ENCODE measurements around the gene SIX2.
A peak's percentile ranks its signal among the peaks of the same experiment; 100 is the strongest.

SIX2 gene

DNA sequence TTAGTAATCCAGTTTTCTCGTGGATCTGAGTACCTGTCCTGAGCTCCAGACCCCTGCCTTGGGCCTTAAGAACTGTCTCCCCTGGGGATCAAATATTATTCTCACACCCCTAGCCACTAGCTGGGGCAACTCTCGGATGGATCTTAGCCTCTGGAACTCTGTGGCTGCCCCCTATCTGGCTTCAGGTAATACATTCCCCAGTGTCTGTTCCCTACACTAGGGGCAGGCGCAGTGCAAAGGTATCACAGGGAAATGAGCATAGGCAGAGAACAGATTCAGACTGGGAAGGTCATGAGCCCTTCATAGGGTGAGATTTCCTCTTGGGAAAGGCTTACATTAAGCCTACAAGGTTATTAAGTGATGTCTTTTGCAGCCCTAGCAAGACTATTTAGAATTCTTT lies 11.2 kb upstream of the SIX2 start:
- no peak overlapping the region for H3K4me3 ChIP-seq (ENCODE audit: low read depth, low read length)
- no peak overlapping the region for H3K27ac ChIP-seq (ENCODE audit: low read depth, low read length)
- no peak overlapping the region for H3K9ac ChIP-seq (ENCODE audit: low read length)
- H3K4me1 ChIP-seq (ENCODE audit: control insufficient read depth, insufficient read depth, low read length), result 0 out of 2 replicates have a peak, but pooled peaks cover 4% of the 10 kb centered on the region
- H3K9me3 ChIP-seq (ENCODE audit: control insufficient read depth, insufficient read depth, low read depth, low read length), result no peaks in the 10 kb centered on the region
- H3K27me3 ChIP-seq (ENCODE audit: control insufficient read depth, insufficient read depth, low read length), result peaks cover 36% of the 10 kb centered on the region
- H3K36me3 ChIP-seq (ENCODE audit: control insufficient read depth, insufficient read depth, low read length), result no peaks in the 10 kb centered on the region

DNA sequence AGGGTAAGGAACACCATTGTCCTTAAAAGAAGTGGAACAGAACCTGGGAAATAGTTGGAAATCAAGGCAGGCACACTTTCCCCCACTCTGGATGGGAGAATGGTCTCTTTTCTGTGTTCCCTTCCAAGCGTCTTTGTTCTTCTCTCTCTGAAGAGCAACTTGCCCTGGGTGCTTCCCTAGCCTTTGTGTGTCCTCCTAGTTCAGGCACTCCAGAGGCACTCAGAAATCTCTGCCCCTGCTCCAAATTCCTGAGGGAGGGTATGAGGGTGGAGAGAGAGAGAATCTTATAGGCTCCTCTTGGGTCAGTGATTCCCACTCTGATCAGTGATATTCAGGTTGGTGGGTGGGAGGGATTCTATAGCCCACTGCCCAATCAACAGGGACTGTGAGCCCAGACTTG lies 8.8 kb upstream of the SIX2 start:
- Histone ChIP-seq H3K9me3 (ENCODE audit: control insufficient read depth, insufficient read depth, low read depth, low read length) (no peaks in the 10 kb centered on the region), H3K4me3 (ENCODE audit: low read depth, low read length) (no peak overlapping the region)

DNA sequence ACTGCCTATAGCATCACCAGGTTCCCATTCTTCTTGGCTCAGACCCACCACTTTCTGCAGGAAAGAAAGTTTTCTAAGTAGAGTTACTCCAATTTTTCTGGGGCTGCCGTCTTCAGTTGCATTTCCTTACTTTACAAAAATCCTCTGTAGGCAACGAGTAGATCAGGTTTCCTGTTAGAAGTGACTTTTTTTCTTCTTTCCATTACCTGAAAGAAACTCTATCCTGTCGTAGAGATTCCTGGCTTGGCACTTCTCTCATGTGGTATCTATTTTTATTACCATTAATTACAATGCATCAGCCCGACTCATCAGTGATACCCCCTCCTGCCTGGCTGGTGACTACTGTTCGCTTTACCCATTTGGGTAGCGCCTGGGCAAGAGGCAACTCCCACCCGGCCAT lies 5.6 kb upstream of the SIX2 start:
- Histone ChIP-seq H3K4me3 (ENCODE audit: low read depth, low read length) (peak overlapping the region; percentile 82), H3K9ac (ENCODE audit: low read length) (no peak overlapping the region), H3K36me3 (ENCODE audit: control insufficient read depth, insufficient read depth, low read length) (no peaks in the 10 kb centered on the region), H3K27me3 (ENCODE audit: control insufficient read depth, insufficient read depth, low read length) (peaks cover 87% of the 10 kb centered on the region), H3K9me3 (ENCODE audit: control insufficient read depth, insufficient read depth, low read depth, low read length) (no peaks in the 10 kb centered on the region), H3K4me1 (ENCODE audit: control insufficient read depth, insufficient read depth, low read length) (peaks cover 24% of the 10 kb centered on the region), H3K27ac (ENCODE audit: low read depth, low read length) (no peak overlapping the region)

More for the DNA sequence above, 8.8 kb upstream of the SIX2 start:
- Histone ChIP-seq H3K36me3 (ENCODE audit: control insufficient read depth, insufficient read depth, low read length) (no peaks in the 10 kb centered on the region), H3K27ac (ENCODE audit: low read depth, low read length) (no peak overlapping the region), H3K9ac (ENCODE audit: low read length) (no peak overlapping the region), H3K4me1 (ENCODE audit: control insufficient read depth, insufficient read depth, low read length) (peaks cover 14% of the 10 kb centered on the region), H3K27me3 (ENCODE audit: control insufficient read depth, insufficient read depth, low read length) (peaks cover 56% of the 10 kb centered on the region)

DNA sequence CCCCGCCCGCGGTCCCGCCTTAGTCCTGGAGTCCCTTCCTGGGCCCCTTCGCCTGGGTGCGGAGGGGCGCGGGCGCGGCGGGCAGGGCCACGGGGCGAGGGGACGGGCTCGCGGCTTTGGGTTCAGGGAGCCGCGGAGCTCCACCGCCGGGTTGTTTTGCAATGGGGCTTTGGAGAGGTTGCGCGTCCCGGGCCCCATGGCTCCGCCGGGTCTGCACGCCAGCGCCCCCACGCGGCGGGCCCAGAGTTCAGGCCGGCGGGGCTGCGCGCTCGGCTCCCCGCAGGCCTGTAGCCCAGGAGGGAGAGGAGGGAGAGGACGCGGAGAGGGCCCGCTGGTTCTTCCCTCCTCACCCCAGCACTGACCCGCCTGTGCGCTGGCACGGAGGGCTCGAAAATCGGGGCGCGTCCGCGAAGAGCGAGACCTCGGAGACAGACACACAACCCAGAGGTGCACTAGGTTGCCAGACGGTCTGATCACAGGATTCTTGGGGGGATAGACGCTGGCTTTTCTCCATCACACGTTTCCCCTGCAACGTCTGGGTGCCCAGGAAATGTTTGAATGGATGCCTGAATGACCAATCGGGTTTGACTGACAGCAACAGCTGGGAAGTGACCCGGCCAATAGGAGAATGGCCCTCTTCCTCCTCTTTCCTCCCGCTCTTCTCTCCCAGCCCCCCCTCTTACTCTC lies 4.9 kb upstream of the SIX2 start:
- Histone ChIP-seq H3K27ac (ENCODE audit: low read depth, low read length) (no peak overlapping the region), H3K4me3 (ENCODE audit: low read depth, low read length) (peak overlapping the region; percentile 82), H3K9ac (ENCODE audit: low read length) (peak overlapping the region; percentile 59), H3K27me3 (ENCODE audit: control insufficient read depth, insufficient read depth, low read length) (peaks cover 90% of the 10 kb centered on the region), H3K36me3 (ENCODE audit: control insufficient read depth, insufficient read depth, low read length) (no peaks in the 10 kb centered on the region), H3K9me3 (ENCODE audit: control insufficient read depth, insufficient read depth, low read depth, low read length) (no peaks in the 10 kb centered on the region), H3K4me1 (ENCODE audit: control insufficient read depth, insufficient read depth, low read length) (peaks cover 24% of the 10 kb centered on the region)

DNA sequence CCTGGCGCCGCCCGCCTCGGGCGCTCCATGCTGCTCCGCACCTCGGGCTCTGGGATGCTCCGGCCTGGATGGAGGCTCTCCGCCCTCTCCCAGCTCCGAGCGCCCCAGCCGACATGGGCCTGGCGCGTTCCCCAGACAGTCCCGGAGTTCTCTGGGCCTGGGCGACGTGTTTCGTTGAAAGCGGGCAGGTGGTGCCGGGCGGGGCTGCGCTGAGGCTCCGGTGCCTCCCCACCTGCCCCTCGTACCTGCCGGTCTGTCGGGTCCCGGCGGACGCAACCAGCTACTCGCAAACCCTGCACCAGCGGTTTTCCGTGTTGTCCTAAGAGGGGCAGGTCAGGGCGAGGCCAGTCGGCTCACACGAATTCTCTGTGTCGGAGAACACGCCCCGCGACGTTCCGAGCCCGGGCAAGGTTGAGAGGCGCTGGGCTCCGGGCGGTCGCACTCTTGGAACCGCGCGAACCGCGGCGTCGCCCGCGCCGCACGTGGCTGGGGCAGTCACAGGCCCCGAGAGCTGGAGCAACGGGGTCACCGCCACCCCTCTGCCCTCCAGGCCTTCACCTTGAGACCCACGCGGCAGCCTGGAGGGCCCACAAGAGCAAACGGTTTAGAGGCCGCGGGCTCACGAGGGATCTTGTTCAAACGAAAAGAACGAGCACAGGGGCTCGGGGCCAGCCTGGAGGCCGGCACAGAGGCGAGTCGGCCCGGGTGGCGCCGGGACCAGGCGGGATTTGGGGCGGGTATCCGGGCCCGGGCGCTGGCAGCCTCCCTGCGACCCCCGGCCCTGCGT lies 4.2 kb upstream of the SIX2 start:
- H3K36me3 ChIP-seq (ENCODE audit: control insufficient read depth, insufficient read depth, low read length), result no peaks in the 10 kb centered on the region
- H3K9me3 ChIP-seq (ENCODE audit: control insufficient read depth, insufficient read depth, low read depth, low read length), result no peaks in the 10 kb centered on the region
- H3K27me3 ChIP-seq (ENCODE audit: control insufficient read depth, insufficient read depth, low read length), result peaks cover 96% of the 10 kb centered on the region
- peak overlapping the region; percentile 82 for H3K4me3 ChIP-seq (ENCODE audit: low read depth, low read length)
- no peak overlapping the region for H3K27ac ChIP-seq (ENCODE audit: low read depth, low read length)
- H3K9ac ChIP-seq (ENCODE audit: low read length), result no peak overlapping the region
- peaks cover 28% of the 10 kb centered on the region for H3K4me1 ChIP-seq (ENCODE audit: control insufficient read depth, insufficient read depth, low read length)

DNA sequence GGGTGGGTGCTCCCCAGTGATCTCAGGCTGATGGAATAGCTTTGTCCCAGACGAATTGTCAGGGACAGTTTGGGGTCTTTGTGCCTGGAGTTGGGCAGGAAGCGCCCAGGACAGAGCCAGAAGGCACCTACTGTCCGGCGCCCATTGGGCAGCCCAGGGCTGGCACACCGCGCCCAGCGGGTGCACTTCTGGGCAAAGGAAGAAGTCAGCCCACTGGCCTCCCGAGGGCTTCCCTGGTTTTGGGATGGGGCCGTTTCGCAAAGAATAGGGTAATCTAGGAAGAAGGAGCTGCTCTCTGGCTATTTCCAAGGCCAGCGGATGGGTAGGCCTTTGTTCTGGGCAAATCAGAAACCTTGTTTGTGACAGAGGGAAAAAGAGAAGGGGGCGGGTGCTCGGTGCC lies 3.5 kb upstream of the SIX2 start:
- H3K4me3 ChIP-seq (ENCODE audit: low read depth, low read length), result peak overlapping the region; percentile 82; the same call in 1 of the 2 replicates
- peaks cover 96% of the 10 kb centered on the region for H3K27me3 ChIP-seq (ENCODE audit: control insufficient read depth, insufficient read depth, low read length)
- H3K9ac ChIP-seq (ENCODE audit: low read length), result no peak overlapping the region
- peaks cover 35% of the 10 kb centered on the region for H3K4me1 ChIP-seq (ENCODE audit: control insufficient read depth, insufficient read depth, low read length)
- H3K9me3 ChIP-seq (ENCODE audit: control insufficient read depth, insufficient read depth, low read depth, low read length), result no peaks in the 10 kb centered on the region
- no peak overlapping the region for H3K27ac ChIP-seq (ENCODE audit: low read depth, low read length)
- no peaks in the 10 kb centered on the region for H3K36me3 ChIP-seq (ENCODE audit: control insufficient read depth, insufficient read depth, low read length)

DNA sequence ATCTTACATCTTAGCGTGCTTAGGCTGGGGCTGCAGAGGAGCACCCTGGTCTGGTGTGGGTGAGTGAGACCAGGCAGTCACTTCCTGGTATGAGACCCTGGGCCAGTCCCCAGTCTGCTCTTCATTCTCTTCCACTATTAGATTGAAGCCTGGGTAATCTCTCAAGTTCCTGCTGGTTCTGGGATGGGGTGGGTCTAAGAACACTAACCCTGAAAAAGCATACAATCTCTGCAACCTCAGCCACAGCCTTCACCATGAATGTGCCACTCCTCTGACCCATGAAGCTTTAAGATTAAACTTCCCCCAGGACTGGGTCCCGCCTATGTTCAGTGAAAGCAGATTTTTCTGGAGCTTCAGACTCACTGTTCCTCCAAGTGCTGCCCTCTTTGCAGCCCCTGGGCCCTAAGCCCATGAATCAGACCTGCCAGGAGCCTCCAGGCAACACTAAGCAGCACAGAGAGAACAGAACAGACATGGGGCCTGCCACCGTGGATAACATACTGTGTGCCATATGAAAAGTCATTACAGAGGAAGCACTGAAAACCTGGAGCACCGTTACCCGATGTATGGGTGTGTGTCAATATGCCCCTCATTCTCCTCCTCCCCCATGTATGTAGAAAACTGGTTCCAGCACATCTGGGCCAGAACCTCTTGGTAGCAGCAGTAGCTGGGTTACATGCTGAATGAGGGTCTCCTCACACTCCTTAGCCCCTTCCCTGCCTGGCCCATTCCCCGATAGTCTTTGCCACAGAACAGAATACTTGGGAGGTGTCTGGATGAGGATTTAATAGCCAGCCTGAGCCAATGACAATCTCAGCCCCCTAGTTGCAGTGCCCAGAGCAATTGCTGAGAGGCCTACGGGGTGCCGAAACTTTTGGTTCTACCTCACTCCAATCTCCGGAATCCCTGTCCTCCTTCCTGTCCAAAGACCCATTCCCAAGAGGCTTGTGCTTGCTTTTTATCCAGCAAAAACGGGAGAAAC lies 2.7 kb upstream of the SIX2 start:
- H3K9ac ChIP-seq (ENCODE audit: low read length), result no peak overlapping the region
- H3K27me3 ChIP-seq (ENCODE audit: control insufficient read depth, insufficient read depth, low read length), result peaks cover 96% of the 10 kb centered on the region
- H3K4me3 ChIP-seq (ENCODE audit: low read depth, low read length), result no peak overlapping the region

DNA sequence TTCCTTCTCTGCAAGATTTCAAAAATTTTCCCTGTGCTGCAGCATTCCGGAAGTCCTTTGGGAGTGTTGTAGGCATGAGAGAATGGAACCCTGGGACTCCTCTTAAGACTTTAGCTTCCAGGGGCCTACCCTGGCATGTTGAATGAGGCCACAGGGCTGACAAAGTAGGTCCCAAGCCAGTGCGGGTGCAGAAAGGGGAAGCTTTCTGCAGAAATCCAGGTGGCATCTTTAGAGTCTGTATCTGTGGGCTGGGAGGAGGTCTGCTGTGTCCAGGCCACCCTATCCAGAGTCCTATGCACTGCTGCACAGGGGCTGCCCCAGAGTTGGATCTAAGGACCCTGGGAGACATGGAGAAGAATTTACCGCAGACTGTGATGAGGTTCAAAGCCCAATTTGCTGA lies 1.9 kb upstream of the SIX2 start:
- peak overlapping the region; percentile 57; the same call in 1 of the 2 replicates for H3K4me3 ChIP-seq (ENCODE audit: low read depth, low read length)

More for the DNA sequence above, 2.7 kb upstream of the SIX2 start:
- no peak overlapping the region for H3K27ac ChIP-seq (ENCODE audit: low read depth, low read length)
- H3K9me3 ChIP-seq (ENCODE audit: control insufficient read depth, insufficient read depth, low read depth, low read length), result no peaks in the 10 kb centered on the region
- H3K4me1 ChIP-seq (ENCODE audit: control insufficient read depth, insufficient read depth, low read length), result peaks cover 38% of the 10 kb centered on the region
- no peaks in the 10 kb centered on the region for H3K36me3 ChIP-seq (ENCODE audit: control insufficient read depth, insufficient read depth, low read length)

DNA sequence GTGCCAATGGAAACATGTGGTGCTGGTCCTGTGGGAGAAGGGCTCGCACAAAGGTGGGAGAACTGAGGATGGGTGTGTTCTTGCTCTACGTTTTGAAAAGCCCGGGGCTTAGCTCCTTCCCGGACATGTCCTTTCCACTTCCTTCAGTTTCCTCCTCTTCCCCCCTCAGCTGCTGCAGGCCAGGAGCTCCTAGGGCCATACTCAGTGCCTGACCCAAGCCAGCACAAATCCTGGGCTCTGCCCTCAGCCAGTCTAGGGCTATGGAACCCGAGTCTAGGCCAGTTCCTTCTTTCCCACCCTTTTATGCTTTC lies 1.4 kb upstream of the SIX2 start:
- Histone ChIP-seq H3K4me3 (ENCODE audit: low read depth, low read length) (peak overlapping the region; percentile 57), H3K36me3 (ENCODE audit: control insufficient read depth, insufficient read depth, low read length) (no peaks in the 10 kb centered on the region), H3K27ac (ENCODE audit: low read depth, low read length) (no peak overlapping the region), H3K4me1 (ENCODE audit: control insufficient read depth, insufficient read depth, low read length) (peaks cover 38% of the 10 kb centered on the region), H3K9ac (ENCODE audit: low read length) (no peak overlapping the region), H3K27me3 (ENCODE audit: control insufficient read depth, insufficient read depth, low read length) (peaks cover 96% of the 10 kb centered on the region), H3K9me3 (ENCODE audit: control insufficient read depth, insufficient read depth, low read depth, low read length) (no peaks in the 10 kb centered on the region)

More for the DNA sequence above, 1.9 kb upstream of the SIX2 start:
- peaks cover 38% of the 10 kb centered on the region for H3K4me1 ChIP-seq (ENCODE audit: control insufficient read depth, insufficient read depth, low read length)
- no peaks in the 10 kb centered on the region for H3K9me3 ChIP-seq (ENCODE audit: control insufficient read depth, insufficient read depth, low read depth, low read length)
- H3K9ac ChIP-seq (ENCODE audit: low read length), result no peak overlapping the region
- H3K36me3 ChIP-seq (ENCODE audit: control insufficient read depth, insufficient read depth, low read length), result no peaks in the 10 kb centered on the region
- peaks cover 96% of the 10 kb centered on the region for H3K27me3 ChIP-seq (ENCODE audit: control insufficient read depth, insufficient read depth, low read length)
- no peak overlapping the region for H3K27ac ChIP-seq (ENCODE audit: low read depth, low read length)

DNA sequence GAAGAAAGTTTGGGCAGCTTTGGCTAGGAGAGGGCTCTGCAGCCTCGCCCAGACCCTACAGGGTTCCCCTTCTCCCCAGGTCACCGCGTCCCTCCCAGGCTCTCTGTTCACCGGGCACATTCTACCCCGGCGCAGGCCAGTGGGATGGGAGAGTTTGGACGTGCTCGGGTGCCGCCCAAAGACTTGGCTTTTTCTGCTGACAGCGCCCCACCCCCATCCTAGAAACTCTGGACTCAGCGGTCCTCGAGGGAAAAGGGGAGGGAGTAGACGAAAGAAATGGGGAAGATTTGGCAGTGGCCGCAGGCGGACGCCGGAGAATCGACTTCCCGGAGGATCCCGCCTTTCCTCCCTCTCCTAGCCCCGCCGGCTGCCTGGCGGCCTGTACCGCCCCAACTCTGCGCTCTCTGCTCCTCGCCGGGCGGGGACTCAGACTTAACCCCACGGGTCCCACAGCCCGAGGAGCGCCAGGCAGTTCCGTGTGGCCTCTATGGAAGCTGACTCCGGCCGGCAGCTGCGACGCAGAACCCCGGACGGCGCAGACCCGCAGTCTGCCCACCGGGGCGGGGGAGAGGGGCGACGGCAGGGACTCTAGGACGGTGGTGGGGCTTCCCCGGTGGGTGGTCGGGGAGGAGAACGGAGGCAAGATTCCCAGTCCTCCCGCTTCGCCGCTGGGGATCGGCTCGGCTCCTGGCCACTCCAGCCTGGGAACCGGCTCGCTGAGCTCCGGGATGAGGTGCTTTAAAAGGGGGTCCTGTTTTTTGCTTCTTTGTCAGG lies 863 bp upstream of the SIX2 start:
- Histone ChIP-seq H3K36me3 (ENCODE audit: control insufficient read depth, insufficient read depth, low read length) (no peaks in the 10 kb centered on the region), H3K9me3 (ENCODE audit: control insufficient read depth, insufficient read depth, low read depth, low read length) (no peaks in the 10 kb centered on the region), H3K27ac (ENCODE audit: low read depth, low read length) (no peak overlapping the region), H3K4me1 (ENCODE audit: control insufficient read depth, insufficient read depth, low read length) (peaks cover 38% of the 10 kb centered on the region), H3K27me3 (ENCODE audit: control insufficient read depth, insufficient read depth, low read length) (peaks cover 96% of the 10 kb centered on the region), H3K9ac (ENCODE audit: low read length) (peak overlapping the region; percentile 5), H3K4me3 (ENCODE audit: low read depth, low read length) (peak overlapping the region; percentile 57)
